Spleen (tissue), 11 donors: ENCODE results near the gene CYP4A22. TPM values are rescaled to one million over a fixed set of nuclear protein-coding genes. Genes with fewer than 3 reads are reported as not detected.

ENCODE experiments used
- DNase-seq: peaks from one replicate; pipeline ENCODE4 v3.0.0-alpha.2; 2020
- H3K27ac ChIP-seq, 8 donors: fragments of 200-600 bp; sonication (generic) in 7 of 8; 1 replicate in 4 of 8; 2 replicates in 4 of 8; pipeline versions ENCODE4 v1.5.0 to v1.8.0; 2016 to 2021; ENCODE audit warnings: inconsistent platforms in 4 of 8, mild to moderate bottlenecking in 4 of 8, moderate library complexity in 1 of 8
- H3K27me3 ChIP-seq, 7 donors: fragments of 200-600 bp; sonication (generic) in 6 of 7; replicated peaks in 1 of 7; 1 replicate in 4 of 7; 2 replicates in 3 of 7; pipeline versions ENCODE4 v1.5.0 to v1.8.0; 2016 to 2021; ENCODE audit warnings: inconsistent platforms in 3 of 7, mild to moderate bottlenecking in 1 of 7
- H3K36me3 ChIP-seq, 6 donors: fragments of 200-600 bp; sonication (generic) in 5 of 6; 1 replicate in 4 of 6; 2 replicates in 2 of 6; pipeline versions ENCODE4 v1.5.0 to v1.8.0; 2016 to 2021; ENCODE audit warnings: inconsistent platforms in 2 of 6
- H3K4me1 ChIP-seq, 6 donors: fragments of 200-600 bp; sonication (generic) in 5 of 6; 1 replicate in 3 of 6; 2 replicates in 3 of 6; pipeline versions ENCODE4 v1.5.0 to v1.8.0; 2016 to 2021; ENCODE audit warnings: inconsistent platforms in 3 of 6
- H3K4me3 ChIP-seq, 8 donors: fragments of 200-600 bp; sonication (generic) in 7 of 8; 1 replicate in 4 of 8; 2 replicates in 4 of 8; pipeline versions ENCODE4 v1.5.0 to v1.8.0; 2016 to 2021; ENCODE audit warnings: inconsistent platforms in 4 of 8, mild to moderate bottlenecking in 4 of 8, moderate library complexity in 2 of 8
- H3K9me3 ChIP-seq, 8 donors: fragments of 200-600 bp; sonication (generic) in 7 of 8; 1 replicate in 4 of 8; 2 replicates in 4 of 8; pipeline versions ENCODE4 v1.5.0 to v1.8.0; 2016 to 2021; ENCODE audit warnings: inconsistent platforms in 4 of 8
- POLR2A ChIP-seq, 3 donors: fragments of 450-650 bp; IDR thresholded peaks; one replicate each; pipeline ENCODE4 v1.5.1; 2017; ENCODE audit warnings: antibody characterized with exemption in 3 of 3, mild to moderate bottlenecking in 1 of 3
- POLR2AphosphoS5 ChIP-seq, 3 donors: sonication (generic); formaldehyde crosslinking; IDR thresholded peaks; one replicate each; pipeline ENCODE4 v1.5.1; 2017; ENCODE audit warnings: antibody characterized with exemption in 3 of 3
- WGBS, 5 donors: extraction: QIAGEN DNeasy Blood & Tissue Kit in 3 of 5; methylation state at CpG; one replicate each; pipeline versions ENCODE4 v1.1.5 to v1.1.7; 2013 to 2018; 5-methylcytosine and 5-hydroxymethylcytosine counted together
- intact Hi-C: fragments of 100-400 bp; cut with DNase I; formaldehyde crosslinking; loops from one replicate; pipeline ENCODE4 v1.15.0; 2023; ENCODE audit warnings: low total_unique reads
- polyA plus RNA-seq, 3 donors: library from polyadenylated mRNA; stranded (reverse); fragments of 200-250 nt; gene quantifications; one replicate each; pipeline ENCODE4 v1.2.1, GENCODE V29; 2013
- total RNA-seq, 7 donors: library from RNA; depleted of rRNA in 3 of 7; stranded (reverse); fragments of >200 nt in 3 of 7; fragmentation: NEBNext Ultra II Directional in 4 of 7; extraction: Animal tissue kit (Norgen Biotek cat#: 25700) in 4 of 7; gene quantifications; one replicate each; pipeline versions ENCODE4 v1.1.0 to v1.2.1, GENCODE V29; 2016 to 2021
- TF ChIP-seq, protein P1 (sequence below), 11 experiments: fragments of 200-600 bp in 7 of 11; fragments of 450-650 bp in 4 of 11; sonication (generic) in 4 of 11; IDR thresholded peaks in 8 of 11; conservative IDR thresholded peaks in 3 of 11; 1 replicate in 7 of 11; 2 replicates in 4 of 11; pipeline versions ENCODE4 v1.4.0 to v1.8.0; 2016 to 2021; ENCODE audit warnings: antibody characterized with exemption in 11 of 11, inconsistent platforms in 4 of 11, mild to moderate bottlenecking in 1 of 11
- donor health status: healthy with polysubstance abuse.
- donor health status: DM: no; HTN: no; CAD: no; lungs with moderate emphysema.
- donor health status: DM: no; HTN: no; CAD: no.
- donor health status: Bipolar disorder and iron deficiency.
- donor health status: healthy.
- donor health status: DM: no; HTN: no; CAD: no.
- donor health status: DM: yes; HTN: yes; CAD: no.

CYP4A22 gene
- total and polyA plus RNA-seq, 10 donors: 0.43 TPM; not detected in 9

DNA sequence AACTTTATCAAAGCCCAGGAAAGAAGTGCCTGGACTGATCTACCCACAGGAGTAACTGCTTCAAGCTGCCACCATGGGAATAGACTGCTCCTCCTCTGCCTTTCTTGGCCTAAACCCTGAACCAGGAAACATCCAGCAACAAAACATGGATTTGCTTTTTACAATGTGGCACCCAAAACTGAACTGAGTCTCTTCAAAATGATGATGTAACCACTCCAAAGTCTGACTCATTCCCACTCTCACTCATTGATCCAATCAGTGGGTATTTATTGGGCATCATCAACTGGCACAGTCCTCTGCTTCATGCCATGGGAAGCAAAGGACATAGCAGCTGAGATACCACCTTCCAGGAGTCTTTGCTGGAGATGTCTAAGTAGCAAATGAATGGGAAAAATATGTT is 23.5 kb downstream of the CYP4A22 start:
- Histone ChIP-seq H3K27me3 (peaks cover 0 to 11% (median 0%) of the 10 kb centered on the region in 7 donors), H3K27ac (no peak overlapping the region), H3K9me3 (peaks cover 0 to 8% (median 0%) of the 10 kb centered on the region in 8 donors), H3K4me3 (no peak overlapping the region), H3K36me3 (no peaks in the 10 kb centered on the region), H3K4me1 (no peaks in the 10 kb centered on the region)
- intact Hi-C loops: no loop called here
- TF ChIP-seq POLR2A (IDR thresholded peaks at IDR 0.05) (no peak), POLR2AphosphoS5 (IDR thresholded peaks at IDR 0.05) (no peak)
- TF ChIP-seq, protein P1, sequence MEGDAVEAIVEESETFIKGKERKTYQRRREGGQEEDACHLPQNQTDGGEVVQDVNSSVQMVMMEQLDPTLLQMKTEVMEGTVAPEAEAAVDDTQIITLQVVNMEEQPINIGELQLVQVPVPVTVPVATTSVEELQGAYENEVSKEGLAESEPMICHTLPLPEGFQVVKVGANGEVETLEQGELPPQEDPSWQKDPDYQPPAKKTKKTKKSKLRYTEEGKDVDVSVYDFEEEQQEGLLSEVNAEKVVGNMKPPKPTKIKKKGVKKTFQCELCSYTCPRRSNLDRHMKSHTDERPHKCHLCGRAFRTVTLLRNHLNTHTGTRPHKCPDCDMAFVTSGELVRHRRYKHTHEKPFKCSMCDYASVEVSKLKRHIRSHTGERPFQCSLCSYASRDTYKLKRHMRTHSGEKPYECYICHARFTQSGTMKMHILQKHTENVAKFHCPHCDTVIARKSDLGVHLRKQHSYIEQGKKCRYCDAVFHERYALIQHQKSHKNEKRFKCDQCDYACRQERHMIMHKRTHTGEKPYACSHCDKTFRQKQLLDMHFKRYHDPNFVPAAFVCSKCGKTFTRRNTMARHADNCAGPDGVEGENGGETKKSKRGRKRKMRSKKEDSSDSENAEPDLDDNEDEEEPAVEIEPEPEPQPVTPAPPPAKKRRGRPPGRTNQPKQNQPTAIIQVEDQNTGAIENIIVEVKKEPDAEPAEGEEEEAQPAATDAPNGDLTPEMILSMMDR (IDR thresholded peaks at IDR 0.05 in 8 of 11, conservative IDR thresholded peaks at IDR 0.05 in 3 of 11): no peak
- DNase-seq: no peak

DNA sequence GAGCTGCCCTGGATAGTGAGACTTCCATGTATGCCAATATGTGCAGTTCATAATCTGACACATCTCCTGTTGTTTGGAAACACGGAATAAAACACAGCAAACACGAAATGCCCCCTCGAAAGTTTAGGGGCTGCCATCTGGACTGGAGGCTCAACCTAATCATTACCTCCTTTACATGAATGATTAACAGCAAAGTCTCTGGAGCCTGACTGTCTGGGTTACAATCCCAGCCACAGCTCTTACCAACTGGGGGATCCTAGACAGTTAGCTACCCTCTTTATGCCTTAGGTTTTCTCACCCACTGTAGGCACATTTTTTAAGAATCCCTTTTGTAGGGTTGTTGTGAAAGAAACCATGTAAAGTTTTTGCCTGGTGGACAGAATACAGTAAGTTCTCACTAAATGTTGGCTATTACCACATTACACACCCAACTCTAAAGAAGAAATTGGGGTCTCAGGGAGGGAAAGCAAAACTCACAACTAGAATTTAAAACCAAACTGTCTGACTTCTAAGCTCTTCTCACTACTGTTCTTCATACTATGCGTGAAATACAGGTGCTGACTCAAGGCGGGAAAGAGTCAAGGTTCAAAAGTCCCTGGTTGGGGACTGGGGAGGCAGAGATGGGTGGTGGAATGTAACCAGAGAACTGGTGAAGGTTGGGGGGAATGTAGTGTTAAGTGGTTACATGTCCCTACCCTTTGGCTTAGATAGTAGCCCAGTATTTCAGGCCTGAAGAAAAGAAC is 24.2 kb downstream of the CYP4A22 start:
- Histone ChIP-seq H3K9me3 (peaks cover 0 to 13% (median 0%) of the 10 kb centered on the region in 8 donors), H3K4me1 (no peaks in the 10 kb centered on the region), H3K4me3 (no peak overlapping the region), H3K27me3 (peaks cover 0 to 17% (median 0%) of the 10 kb centered on the region in 7 donors), H3K36me3 (no peaks in the 10 kb centered on the region), H3K27ac (no peak overlapping the region)
- 72 to 86% (median 78%) methylated on average over 4 to 5 of the region's 5 CpGs for WGBS, 5 donors
- no peak for DNase-seq
- intact Hi-C loops: no loop called here
- TF ChIP-seq POLR2A (IDR thresholded peaks at IDR 0.05) (no peak), POLR2AphosphoS5 (IDR thresholded peaks at IDR 0.05) (no peak)
- TF ChIP-seq, protein P1 (IDR thresholded peaks at IDR 0.05 in 8 of 11, conservative IDR thresholded peaks at IDR 0.05 in 3 of 11): no peak

DNA sequence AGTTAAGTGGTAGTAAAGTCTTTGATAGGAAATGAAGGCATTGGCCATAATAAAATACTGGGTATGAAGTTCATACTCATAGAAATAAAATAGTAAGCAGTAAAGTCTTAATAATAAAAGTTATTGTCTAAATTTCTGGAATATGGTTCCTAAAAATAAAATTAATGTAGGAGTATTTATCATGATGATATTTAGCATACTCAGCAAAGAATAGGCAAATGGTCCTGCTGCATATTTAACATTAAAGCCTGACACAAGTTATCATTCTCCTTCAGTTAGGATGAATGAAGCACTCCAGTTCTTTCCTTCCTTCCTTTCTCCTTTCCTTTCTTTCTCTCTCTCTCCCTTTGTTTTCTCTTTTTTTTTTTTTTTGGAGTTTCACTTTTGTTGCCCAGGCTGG is 27.3 kb downstream of the CYP4A22 start:
- peaks cover 0 to 9% (median 0%) of the 10 kb centered on the region in 8 donors for H3K9me3 ChIP-seq
- TF ChIP-seq, protein P1 (IDR thresholded peaks at IDR 0.05 in 8 of 11, conservative IDR thresholded peaks at IDR 0.05 in 3 of 11): no peak
- TF ChIP-seq POLR2A (IDR thresholded peaks at IDR 0.05) (no peak), POLR2AphosphoS5 (IDR thresholded peaks at IDR 0.05) (no peak)
- H3K27me3 ChIP-seq: peaks cover 0 to 19% (median 0%) of the 10 kb centered on the region in 7 donors
- no peak for DNase-seq
- H3K4me3 ChIP-seq: no peak overlapping the region
- no peak overlapping the region for H3K27ac ChIP-seq
- no peaks in the 10 kb centered on the region for H3K4me1 ChIP-seq
- H3K36me3 ChIP-seq: no peaks in the 10 kb centered on the region
- intact Hi-C loops: no loop called here

GRCh38 chr1:47172782-47173181 is 35.5 kb downstream of the CYP4A22 start:
- peaks cover 0 to 36% (median 0%) of the 10 kb centered on the region in 7 donors for H3K27me3 ChIP-seq
- DNase-seq: no peak

More at GRCh38 chr1:47172782-47173181, 35.5 kb downstream of the CYP4A22 start:
- Histone ChIP-seq H3K27ac (no peak overlapping the region), H3K4me1 (peaks cover 0 to 5% (median 0%) of the 10 kb centered on the region in 6 donors), H3K4me3 (no peak overlapping the region), H3K36me3 (no peaks in the 10 kb centered on the region), H3K9me3 (peaks cover 0 to 7% (median 5%) of the 10 kb centered on the region in 8 donors)
- TF ChIP-seq POLR2A (IDR thresholded peaks at IDR 0.05) (no peak), POLR2AphosphoS5 (IDR thresholded peaks at IDR 0.05) (no peak)
- TF ChIP-seq, protein P1 (IDR thresholded peaks at IDR 0.05 in 8 of 11, conservative IDR thresholded peaks at IDR 0.05 in 3 of 11): no peak
- intact Hi-C loops: no loop called here
- 69 to 90% (median 81%) methylated on average over 2 to 5 of the region's 5 CpGs for WGBS, 5 donors
